Measurements from ENCODE around the gene SMG7.

The SMG7 gene

GRCh38 chr1:183470147-183470960, 1.9 kb upstream of the SMG7 start (continued):
- TF ChIP-seq GFI1B (tag by site-specific recombination; IDR thresholded peaks at IDR 0.05) (no peak), KLF8 (tag by site-specific recombination; IDR thresholded peaks at IDR 0.05) (peak; percentile 61), ZFHX2 (tag by site-specific recombination; conservative IDR thresholded peaks at IDR 0.05) (peak; percentile 73), GLIS2 (tag by site-specific recombination; IDR thresholded peaks at IDR 0.05) (peak; percentile 66), REPIN1 (tag by site-specific recombination; IDR thresholded peaks at IDR 0.05; ENCODE audit: low read depth) (no peak), KLF16 (tag by site-specific recombination; IDR thresholded peaks at IDR 0.05) (peak; percentile 23; the same call in 1 of the 2 replicates), ZNF214 (tag by site-specific recombination; IDR thresholded peaks at IDR 0.05; ENCODE audit: borderline replicate concordance) (no peak), SP3 (tag by site-specific recombination; IDR thresholded peaks at IDR 0.05) (peak; percentile 60), ZNF600 (tag by site-specific recombination; IDR thresholded peaks at IDR 0.05) (peak; percentile 26; the same call in 1 of the 2 replicates), KLF1 (tag by site-specific recombination; IDR thresholded peaks at IDR 0.05) (0 out of 2 replicates have a peak, but pooled peaks have one; percentile 26), KLF9 (tag by site-specific recombination; IDR thresholded peaks at IDR 0.05; ENCODE audit: low read depth) (peak; percentile 53; the same call in 1 of the 2 replicates), EGR2 (tag by site-specific recombination; IDR thresholded peaks at IDR 0.05; ENCODE audit: low read depth) (peak; percentile 46; the same call in 1 of the 2 replicates), ZBTB8A (tag by site-specific recombination; IDR thresholded peaks at IDR 0.05) (0 out of 2 replicates have a peak, but pooled peaks have one; percentile 12), SP2 (tag by site-specific recombination; IDR thresholded peaks at IDR 0.05) (peak; percentile 53), ZBTB26 (tag by site-specific recombination; optimal IDR thresholded peaks at IDR 0.05) (peak; percentile 18), ZNF24 (tag by site-specific recombination; IDR thresholded peaks at IDR 0.05) (no peak), SETDB1 (IDR thresholded peaks at IDR 0.05; ENCODE audit: insufficient read length, low read length) (peak; percentile 1), ZNF629 (tag by site-specific recombination; IDR thresholded peaks at IDR 0.05) (0 out of 2 replicates have a peak, but pooled peaks have one; percentile 40)
- TF ChIP-seq, protein P1, sequence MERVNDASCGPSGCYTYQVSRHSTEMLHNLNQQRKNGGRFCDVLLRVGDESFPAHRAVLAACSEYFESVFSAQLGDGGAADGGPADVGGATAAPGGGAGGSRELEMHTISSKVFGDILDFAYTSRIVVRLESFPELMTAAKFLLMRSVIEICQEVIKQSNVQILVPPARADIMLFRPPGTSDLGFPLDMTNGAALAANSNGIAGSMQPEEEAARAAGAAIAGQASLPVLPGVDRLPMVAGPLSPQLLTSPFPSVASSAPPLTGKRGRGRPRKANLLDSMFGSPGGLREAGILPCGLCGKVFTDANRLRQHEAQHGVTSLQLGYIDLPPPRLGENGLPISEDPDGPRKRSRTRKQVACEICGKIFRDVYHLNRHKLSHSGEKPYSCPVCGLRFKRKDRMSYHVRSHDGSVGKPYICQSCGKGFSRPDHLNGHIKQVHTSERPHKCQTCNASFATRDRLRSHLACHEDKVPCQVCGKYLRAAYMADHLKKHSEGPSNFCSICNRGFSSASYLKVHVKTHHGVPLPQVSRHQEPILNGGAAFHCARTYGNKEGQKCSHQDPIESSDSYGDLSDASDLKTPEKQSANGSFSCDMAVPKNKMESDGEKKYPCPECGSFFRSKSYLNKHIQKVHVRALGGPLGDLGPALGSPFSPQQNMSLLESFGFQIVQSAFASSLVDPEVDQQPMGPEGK (tag by site-specific recombination; IDR thresholded peaks at IDR 0.05): peak; percentile 92

- ChIA-PET POLR2A (interaction anchor here (0.6 kb wide), 1 partner anchor 168 kb away, joined by 4 read pairs; no protein-coding TSS in a partner anchor), CTCF (interaction anchor here (0.7 to 1.4 kb wide), 4 partner anchors 9 to 214 kb away, joined by 3 to 7 read pairs (median 4); no protein-coding TSS in a partner anchor)
- H3K4me1 ChIP-seq (ENCODE audit: control insufficient read depth, insufficient read depth, low read length): peaks cover 8% of the 10 kb centered on the region; the same call in 1 of the 2 replicates
- peaks cover 0 to 5% of the 10 kb centered on the region in 2 experiments; a peak in 1 of 3 replicates for H3K36me3 ChIP-seq (ENCODE audit: control insufficient read depth in 2 of 2, insufficient read depth in 1 of 2, low read length in 2 of 2)
- H3K9me3 ChIP-seq (ENCODE audit: control insufficient read depth, insufficient read depth, low read depth, low read length): no peaks in the 10 kb centered on the region
- H3K4me3 ChIP-seq (ENCODE audit: low read depth, low read length): peak overlapping the region; percentile 99
- peak overlapping the region; percentile 91 for H3K27ac ChIP-seq (ENCODE audit: extremely low read depth, low read depth, low read length)
- TF ChIP-seq KLF1 (tag by site-specific recombination; IDR thresholded peaks at IDR 0.05): peak; percentile 76
- TF ChIP-seq ZNF785 (tag by site-specific recombination; IDR thresholded peaks at IDR 0.05): peak; percentile 71; the same call in 1 of the 2 replicates
- peak; percentile 97 for TF ChIP-seq ZBTB17 (tag by site-specific recombination; IDR thresholded peaks at IDR 0.05)
- no peak for TF ChIP-seq ZNF830 (tag by site-specific recombination; IDR thresholded peaks at IDR 0.05; ENCODE audit: low read depth)
- no peak for TF ChIP-seq TCF7L2 (IDR thresholded peaks at IDR 0.05; ENCODE audit: borderline replicate concordance, low read depth, low read length)
- TF ChIP-seq ZBTB6 (tag by site-specific recombination; IDR thresholded peaks at IDR 0.05): no peak
- no peak for TF ChIP-seq HOXC10 (CRISPR knock-in tag; IDR thresholded peaks at IDR 0.05)
- TF ChIP-seq RBAK (tag by site-specific recombination; IDR thresholded peaks at IDR 0.05): no peak
- TF ChIP-seq SP2 (tag by site-specific recombination; IDR thresholded peaks at IDR 0.05): peak; percentile 76
- no peak for TF ChIP-seq ZNF488 (tag by site-specific recombination; IDR thresholded peaks at IDR 0.05)
- no peak for TF ChIP-seq ZNF670 (tag by site-specific recombination; IDR thresholded peaks at IDR 0.05; ENCODE audit: low read depth)
- TF ChIP-seq KLF16 (tag by site-specific recombination; IDR thresholded peaks at IDR 0.05): peak; percentile 94
- TF ChIP-seq, protein P2, sequence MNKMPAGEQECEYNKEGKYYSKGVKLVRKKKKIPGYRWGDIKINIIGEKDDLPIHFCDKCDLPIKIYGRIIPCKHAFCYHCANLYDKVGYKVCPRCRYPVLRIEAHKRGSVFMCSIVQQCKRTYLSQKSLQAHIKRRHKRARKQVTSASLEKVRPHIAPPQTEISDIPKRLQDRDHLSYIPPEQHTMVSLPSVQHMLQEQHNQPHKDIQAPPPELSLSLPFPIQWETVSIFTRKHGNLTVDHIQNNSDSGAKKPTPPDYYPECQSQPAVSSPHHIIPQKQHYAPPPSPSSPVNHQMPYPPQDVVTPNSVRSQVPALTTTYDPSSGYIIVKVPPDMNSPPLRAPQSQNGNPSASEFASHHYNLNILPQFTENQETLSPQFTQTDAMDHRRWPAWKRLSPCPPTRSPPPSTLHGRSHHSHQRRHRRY (tag by site-specific recombination; IDR thresholded peaks at IDR 0.05): no peak
These were observed 1.1 kb upstream of the SMG7 start for GRCh38 chr1:183470961-183471742.

Data from HEK293 (cell line).